ENCODE results near the gene GPC3. TPM values are rescaled to one million over a fixed set of nuclear protein-coding genes. Genes with fewer than 3 reads are reported as not detected.

Gene GPC3
- total RNA-seq, 1 donor: not detected

DNA sequence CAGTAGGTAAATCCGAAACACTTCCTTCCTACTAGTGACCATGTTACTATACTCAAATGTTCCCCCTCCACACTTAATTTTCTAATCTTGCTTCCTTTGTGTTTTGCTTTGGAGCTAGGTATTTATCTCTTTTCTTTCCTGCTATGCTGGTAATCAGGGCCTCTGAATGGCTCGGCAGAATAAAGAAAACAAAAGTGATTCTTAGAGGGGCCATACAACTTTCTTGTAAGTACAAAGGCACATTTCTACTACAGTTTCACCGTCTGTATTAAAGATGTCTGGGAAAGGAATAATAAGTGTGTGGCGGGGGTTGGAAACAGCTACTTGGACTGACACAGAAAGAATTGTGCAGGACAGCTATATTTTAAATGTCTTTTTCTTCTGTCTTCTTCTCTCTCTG is 50.3 kb downstream of the GPC3 start:
- H3K4me3 ChIP-seq (ENCODE audit: low read depth, low read length): no peak overlapping the region

DNA sequence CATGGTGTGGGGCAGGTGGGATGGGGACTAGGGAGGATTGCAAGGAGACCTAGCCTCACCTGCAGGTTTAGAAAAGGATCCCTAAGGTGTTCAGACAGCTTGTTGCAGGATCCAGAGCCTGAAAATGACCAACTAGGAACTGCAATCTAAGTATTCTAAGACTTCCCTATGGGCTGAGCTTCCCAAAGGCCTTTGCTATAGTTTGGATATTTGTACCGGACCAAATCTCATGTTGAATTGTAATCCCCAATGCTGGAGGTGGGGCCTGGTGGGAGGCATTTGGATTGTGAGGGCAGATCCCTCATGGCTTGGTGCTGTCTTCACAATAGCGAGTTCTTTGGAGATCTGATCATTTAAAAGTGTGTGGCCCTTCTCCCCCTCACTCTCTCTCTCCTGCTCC is 52.1 kb downstream of the GPC3 start:
- no peak for DNase-seq (ENCODE audit: low read depth)
- TF ChIP-seq, protein P1, sequence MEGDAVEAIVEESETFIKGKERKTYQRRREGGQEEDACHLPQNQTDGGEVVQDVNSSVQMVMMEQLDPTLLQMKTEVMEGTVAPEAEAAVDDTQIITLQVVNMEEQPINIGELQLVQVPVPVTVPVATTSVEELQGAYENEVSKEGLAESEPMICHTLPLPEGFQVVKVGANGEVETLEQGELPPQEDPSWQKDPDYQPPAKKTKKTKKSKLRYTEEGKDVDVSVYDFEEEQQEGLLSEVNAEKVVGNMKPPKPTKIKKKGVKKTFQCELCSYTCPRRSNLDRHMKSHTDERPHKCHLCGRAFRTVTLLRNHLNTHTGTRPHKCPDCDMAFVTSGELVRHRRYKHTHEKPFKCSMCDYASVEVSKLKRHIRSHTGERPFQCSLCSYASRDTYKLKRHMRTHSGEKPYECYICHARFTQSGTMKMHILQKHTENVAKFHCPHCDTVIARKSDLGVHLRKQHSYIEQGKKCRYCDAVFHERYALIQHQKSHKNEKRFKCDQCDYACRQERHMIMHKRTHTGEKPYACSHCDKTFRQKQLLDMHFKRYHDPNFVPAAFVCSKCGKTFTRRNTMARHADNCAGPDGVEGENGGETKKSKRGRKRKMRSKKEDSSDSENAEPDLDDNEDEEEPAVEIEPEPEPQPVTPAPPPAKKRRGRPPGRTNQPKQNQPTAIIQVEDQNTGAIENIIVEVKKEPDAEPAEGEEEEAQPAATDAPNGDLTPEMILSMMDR (IDR thresholded peaks at IDR 0.05; ENCODE audit: insufficient read depth, low read depth, low read length): no peak
- no peak overlapping the region for H3K4me3 ChIP-seq (ENCODE audit: low read depth, low read length)

More for the DNA sequence above, 50.3 kb downstream of the GPC3 start:
- no peak for DNase-seq (ENCODE audit: low read depth)
- TF ChIP-seq, protein P1 (IDR thresholded peaks at IDR 0.05; ENCODE audit: insufficient read depth, low read depth, low read length): no peak

DNA sequence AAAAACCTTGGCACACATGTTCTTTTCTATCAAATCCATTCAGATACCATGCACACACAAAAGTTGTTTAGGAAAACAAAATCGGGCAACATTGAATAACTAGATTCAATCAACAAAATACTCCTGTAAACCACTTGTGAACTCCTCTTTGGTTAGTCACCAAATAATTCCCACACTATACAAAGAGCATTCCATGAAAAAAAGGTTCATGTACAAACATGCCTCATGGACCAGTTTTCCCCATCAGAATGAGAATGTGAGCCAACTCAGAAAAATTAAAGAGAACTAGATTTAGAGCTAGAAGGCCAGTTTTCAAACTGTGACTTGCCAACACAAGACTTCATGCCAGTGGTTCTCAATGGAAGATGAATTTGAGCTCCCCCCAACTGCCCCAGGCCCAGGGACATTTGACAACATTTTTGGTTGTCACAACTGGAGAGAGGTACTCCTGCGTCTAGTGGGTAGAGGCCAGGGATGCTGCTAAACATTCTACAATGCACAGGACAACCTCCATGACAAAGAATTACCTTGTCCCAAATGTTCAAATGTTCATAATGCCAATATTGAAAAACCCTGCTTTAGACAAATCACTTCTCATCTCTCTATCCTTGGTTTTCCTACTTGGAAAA is 55.4 kb downstream of the GPC3 start:
- TF ChIP-seq, protein P1 (IDR thresholded peaks at IDR 0.05; ENCODE audit: insufficient read depth, low read depth, low read length): no peak
- H3K4me3 ChIP-seq (ENCODE audit: low read depth, low read length): no peak overlapping the region
- DNase-seq (ENCODE audit: low read depth): no peak

DNA sequence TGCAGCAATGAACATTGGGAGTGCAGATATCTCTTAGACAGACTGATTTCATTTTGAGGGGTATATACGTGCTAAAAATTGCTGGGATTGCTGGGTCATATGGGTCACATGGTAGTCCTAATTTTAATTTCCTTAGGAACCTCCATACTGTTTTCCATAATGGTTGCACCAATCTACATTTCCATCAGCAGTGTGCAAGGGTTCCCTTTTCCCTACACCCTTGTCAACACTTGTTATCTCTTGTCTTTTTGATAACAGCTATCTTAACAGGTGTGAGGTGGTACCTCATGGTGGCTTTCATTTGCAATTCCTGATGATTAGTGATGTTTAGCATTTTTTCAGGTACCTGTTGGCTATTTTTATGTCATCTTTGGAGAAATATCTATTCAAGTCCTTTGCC is 57.0 kb downstream of the GPC3 start:
- no peak for DNase-seq (ENCODE audit: low read depth)
- TF ChIP-seq, protein P1 (IDR thresholded peaks at IDR 0.05; ENCODE audit: insufficient read depth, low read depth, low read length): no peak
- H3K4me3 ChIP-seq (ENCODE audit: low read depth, low read length): no peak overlapping the region

DNA sequence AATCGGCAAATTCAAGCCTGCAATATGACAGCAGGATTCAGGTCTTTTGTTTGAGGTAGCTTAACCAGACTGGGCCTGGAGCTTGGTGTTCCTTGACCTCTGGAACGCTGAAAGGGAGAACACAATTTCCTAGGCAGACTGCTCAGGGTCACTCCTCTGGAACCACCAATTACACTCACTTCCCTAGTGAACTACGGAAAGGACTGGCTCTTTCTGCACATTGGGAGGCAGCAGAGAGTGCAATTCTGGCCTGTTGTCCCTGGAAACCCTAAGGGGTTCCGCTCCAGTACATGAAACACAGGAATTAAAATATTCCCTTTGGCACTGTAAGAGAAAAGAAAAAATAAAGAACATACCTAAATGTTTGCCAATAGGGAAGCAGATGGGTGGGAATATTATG is 58.6 kb downstream of the GPC3 start:
- TF ChIP-seq, protein P1 (IDR thresholded peaks at IDR 0.05; ENCODE audit: insufficient read depth, low read depth, low read length): no peak
- no peak overlapping the region for H3K4me3 ChIP-seq (ENCODE audit: low read depth, low read length)
- no peak for DNase-seq (ENCODE audit: low read depth)

DNA sequence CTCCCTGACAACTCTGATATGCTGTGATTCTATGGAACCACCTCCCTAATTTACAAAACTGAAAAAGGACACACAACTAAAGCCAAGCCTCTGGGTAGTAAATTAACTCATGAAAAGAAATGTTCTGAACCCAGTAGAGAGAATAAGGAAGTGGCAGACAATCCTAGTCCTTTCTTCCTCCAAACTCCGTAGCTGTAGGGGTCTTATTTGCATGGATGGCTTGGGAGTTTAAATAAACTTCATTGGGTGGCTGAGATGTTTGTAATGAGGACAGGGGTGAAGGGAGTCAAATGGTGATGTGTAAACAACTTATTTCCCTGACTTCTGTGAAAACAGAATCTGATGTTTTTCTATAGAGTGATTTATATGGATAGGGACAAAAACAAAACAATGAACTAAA is 59.3 kb downstream of the GPC3 start:
- TF ChIP-seq, protein P1 (IDR thresholded peaks at IDR 0.05; ENCODE audit: insufficient read depth, low read depth, low read length): no peak
- H3K4me3 ChIP-seq (ENCODE audit: low read depth, low read length): no peak overlapping the region
- DNase-seq (ENCODE audit: low read depth): no peak

DNA sequence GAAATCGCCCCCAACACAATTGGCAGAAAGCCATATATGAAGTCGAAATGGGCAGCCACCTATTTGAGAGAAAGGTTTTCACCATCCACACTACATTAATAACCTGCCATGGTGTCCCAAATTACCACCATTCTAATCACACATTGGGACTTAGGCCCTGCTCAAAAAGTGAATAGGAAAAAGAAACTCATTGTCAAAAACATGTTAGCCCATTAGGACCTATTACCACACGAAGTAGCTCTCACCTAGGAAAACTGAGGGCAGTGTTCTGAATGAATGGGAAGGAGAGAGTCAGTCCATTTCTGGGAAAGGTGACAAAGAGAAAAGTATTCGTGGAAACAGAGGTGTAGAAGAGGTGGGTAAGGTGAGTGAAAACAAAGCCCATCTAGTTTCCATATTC is 60.8 kb downstream of the GPC3 start:
- TF ChIP-seq, protein P1 (IDR thresholded peaks at IDR 0.05; ENCODE audit: insufficient read depth, low read depth, low read length): no peak
- DNase-seq (ENCODE audit: low read depth): no peak
- no peak overlapping the region for H3K4me3 ChIP-seq (ENCODE audit: low read depth, low read length)
